Measurements from ENCODE around the gene ANKRD40.

Gene ANKRD40

GRCh38 chr17:50672831-50673551 lies 34.7 kb downstream of the ANKRD40 start:
- no peak overlapping the region for H3K4me3 Mint-ChIP-seq
- no peaks in the 10 kb centered on the region for H3K9me3 Mint-ChIP-seq (ENCODE audit: low read depth)
- H3K27me3 Mint-ChIP-seq = peaks cover 3% of the 10 kb centered on the region
- H3K4me1 Mint-ChIP-seq (ENCODE audit: low read depth) = no peaks in the 10 kb centered on the region
- no peak overlapping the region for H3K27ac Mint-ChIP-seq
- no peaks in the 10 kb centered on the region for H3K36me3 Mint-ChIP-seq

GRCh38 chr17:50672071-50672470 lies 35.6 kb downstream of the ANKRD40 start:
- H3K27me3 Mint-ChIP-seq = no peaks in the 10 kb centered on the region
- H3K36me3 Mint-ChIP-seq = no peaks in the 10 kb centered on the region
- no peak overlapping the region for H3K27ac Mint-ChIP-seq
- H3K4me1 Mint-ChIP-seq (ENCODE audit: low read depth) = no peaks in the 10 kb centered on the region
- no peak overlapping the region for H3K4me3 Mint-ChIP-seq
- no peaks in the 10 kb centered on the region for H3K9me3 Mint-ChIP-seq (ENCODE audit: low read depth)

- H3K27me3 Mint-ChIP-seq = no peaks in the 10 kb centered on the region
- H3K36me3 Mint-ChIP-seq = no peaks in the 10 kb centered on the region
- H3K4me1 Mint-ChIP-seq (ENCODE audit: low read depth) = no peaks in the 10 kb centered on the region
- H3K27ac Mint-ChIP-seq = no peak overlapping the region
- H3K9me3 Mint-ChIP-seq (ENCODE audit: low read depth) = no peaks in the 10 kb centered on the region
- no peak overlapping the region for H3K4me3 Mint-ChIP-seq
Measured at GRCh38 chr17:50668838-50669581, 38.7 kb downstream of the ANKRD40 start.

DNA sequence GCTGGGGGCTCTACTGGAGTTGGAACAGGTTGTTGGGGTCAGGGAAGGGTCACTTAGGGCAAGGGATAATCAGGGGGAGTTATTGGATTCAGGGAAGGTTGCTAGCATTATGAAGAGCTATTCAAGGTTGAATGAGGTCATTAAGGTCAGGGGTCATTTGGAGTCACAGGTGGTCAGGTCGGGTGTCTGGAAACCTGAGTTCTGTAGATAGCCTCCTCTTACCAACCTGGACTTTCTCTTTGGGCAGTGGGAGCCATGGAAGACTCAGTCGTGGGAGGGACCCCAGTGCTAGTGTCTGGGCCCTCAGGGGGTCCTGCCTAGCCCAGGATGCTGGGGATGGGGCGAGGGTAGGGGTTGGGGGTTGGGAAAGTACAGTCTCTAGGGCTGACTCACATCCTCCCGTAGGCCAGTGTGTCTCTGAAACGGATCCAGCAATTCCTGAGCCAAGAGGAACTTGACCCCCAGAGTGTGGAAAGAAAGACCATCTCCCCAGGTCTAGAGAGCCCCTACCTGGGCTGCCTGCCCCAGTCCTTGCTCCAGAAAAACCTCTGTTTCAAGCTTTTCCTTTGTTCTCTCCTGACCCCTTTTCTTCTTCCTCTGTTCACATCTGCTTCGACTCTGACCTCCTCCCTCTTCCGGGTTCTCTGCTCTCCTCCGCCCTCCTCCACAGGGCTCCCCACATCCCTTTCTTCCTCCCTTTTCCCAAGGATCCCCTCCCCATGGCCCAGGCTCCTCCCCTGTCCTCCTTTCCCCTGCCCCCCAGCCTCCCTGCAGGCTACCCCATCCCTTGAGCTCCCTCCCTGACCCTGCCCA lies 39.5 kb downstream of the ANKRD40 start:
- no peak overlapping the region for H3K27ac Mint-ChIP-seq
- no peaks in the 10 kb centered on the region for H3K4me1 Mint-ChIP-seq (ENCODE audit: low read depth)
- H3K36me3 Mint-ChIP-seq = no peaks in the 10 kb centered on the region
- no peak overlapping the region for H3K4me3 Mint-ChIP-seq
- H3K27me3 Mint-ChIP-seq = no peaks in the 10 kb centered on the region
- no peaks in the 10 kb centered on the region for H3K9me3 Mint-ChIP-seq (ENCODE audit: low read depth)

- Mint-ChIP-seq H3K9me3 (ENCODE audit: low read depth) (no peaks in the 10 kb centered on the region), H3K4me1 (ENCODE audit: low read depth) (no peaks in the 10 kb centered on the region), H3K27ac (no peak overlapping the region), H3K36me3 (no peaks in the 10 kb centered on the region), H3K27me3 (no peaks in the 10 kb centered on the region), H3K4me3 (no peak overlapping the region)
Measured at GRCh38 chr17:50667259-50668024, 40.3 kb downstream of the ANKRD40 start.

- H3K36me3 Mint-ChIP-seq = no peaks in the 10 kb centered on the region
- no peak overlapping the region for H3K4me3 Mint-ChIP-seq
- H3K27ac Mint-ChIP-seq = no peak overlapping the region
- H3K27me3 Mint-ChIP-seq = no peaks in the 10 kb centered on the region
- H3K9me3 Mint-ChIP-seq (ENCODE audit: low read depth) = no peaks in the 10 kb centered on the region
- H3K4me1 Mint-ChIP-seq (ENCODE audit: low read depth) = peaks cover 9% of the 10 kb centered on the region
Measured at GRCh38 chr17:50666316-50666715, 41.4 kb downstream of the ANKRD40 start.

GRCh38 chr17:50665838-50666237 lies 41.9 kb downstream of the ANKRD40 start:
- Mint-ChIP-seq H3K4me3 (no peak overlapping the region), H3K27me3 (no peaks in the 10 kb centered on the region), H3K4me1 (ENCODE audit: low read depth) (peaks cover 14% of the 10 kb centered on the region), H3K36me3 (no peaks in the 10 kb centered on the region), H3K27ac (no peak overlapping the region), H3K9me3 (ENCODE audit: low read depth) (no peaks in the 10 kb centered on the region)

DNA sequence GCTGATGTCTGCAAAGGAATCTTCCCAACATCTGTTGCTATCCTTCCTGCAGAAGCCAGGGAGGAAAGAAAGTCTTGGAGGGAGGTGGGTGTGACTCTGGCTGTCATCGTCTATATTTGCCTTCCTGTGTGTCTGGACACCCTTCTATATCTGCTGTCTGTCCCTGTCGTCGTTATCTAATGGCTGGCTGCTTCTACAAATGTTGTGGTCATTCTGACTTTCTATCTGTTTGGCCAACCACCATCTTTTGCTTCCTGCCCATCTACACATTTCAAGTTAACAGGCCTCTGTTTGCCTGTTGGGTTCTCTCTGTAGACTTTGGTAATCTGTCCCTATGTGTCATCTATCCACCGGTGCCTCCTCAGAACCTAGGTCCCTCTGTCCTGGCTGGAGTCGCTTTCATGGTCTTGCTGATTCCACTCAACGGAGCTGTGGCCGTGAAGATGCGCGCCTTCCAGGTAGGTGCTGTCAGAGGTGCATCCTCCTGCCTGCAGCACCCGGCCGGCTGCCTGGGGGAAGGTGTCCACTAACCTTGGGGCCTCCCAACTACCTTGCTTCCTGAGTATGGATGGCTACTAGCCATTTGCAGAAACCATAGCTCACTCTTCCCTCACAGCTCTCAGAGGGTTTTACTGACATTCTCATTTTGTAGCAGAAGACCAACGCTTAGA lies 42.8 kb downstream of the ANKRD40 start:
- H3K27me3 Mint-ChIP-seq = no peaks in the 10 kb centered on the region
- no peak overlapping the region for H3K4me3 Mint-ChIP-seq
- no peaks in the 10 kb centered on the region for H3K9me3 Mint-ChIP-seq (ENCODE audit: low read depth)
- peaks cover 14% of the 10 kb centered on the region for H3K4me1 Mint-ChIP-seq (ENCODE audit: low read depth)
- H3K27ac Mint-ChIP-seq = no peak overlapping the region
- no peaks in the 10 kb centered on the region for H3K36me3 Mint-ChIP-seq

- H3K27me3 Mint-ChIP-seq = no peaks in the 10 kb centered on the region
- no peaks in the 10 kb centered on the region for H3K36me3 Mint-ChIP-seq
- no peak overlapping the region for H3K27ac Mint-ChIP-seq
- peaks cover 14% of the 10 kb centered on the region for H3K4me1 Mint-ChIP-seq (ENCODE audit: low read depth)
- H3K9me3 Mint-ChIP-seq (ENCODE audit: low read depth) = no peaks in the 10 kb centered on the region
- H3K4me3 Mint-ChIP-seq = no peak overlapping the region
Measured at GRCh38 chr17:50663812-50664374, 43.8 kb downstream of the ANKRD40 start.

DNA sequence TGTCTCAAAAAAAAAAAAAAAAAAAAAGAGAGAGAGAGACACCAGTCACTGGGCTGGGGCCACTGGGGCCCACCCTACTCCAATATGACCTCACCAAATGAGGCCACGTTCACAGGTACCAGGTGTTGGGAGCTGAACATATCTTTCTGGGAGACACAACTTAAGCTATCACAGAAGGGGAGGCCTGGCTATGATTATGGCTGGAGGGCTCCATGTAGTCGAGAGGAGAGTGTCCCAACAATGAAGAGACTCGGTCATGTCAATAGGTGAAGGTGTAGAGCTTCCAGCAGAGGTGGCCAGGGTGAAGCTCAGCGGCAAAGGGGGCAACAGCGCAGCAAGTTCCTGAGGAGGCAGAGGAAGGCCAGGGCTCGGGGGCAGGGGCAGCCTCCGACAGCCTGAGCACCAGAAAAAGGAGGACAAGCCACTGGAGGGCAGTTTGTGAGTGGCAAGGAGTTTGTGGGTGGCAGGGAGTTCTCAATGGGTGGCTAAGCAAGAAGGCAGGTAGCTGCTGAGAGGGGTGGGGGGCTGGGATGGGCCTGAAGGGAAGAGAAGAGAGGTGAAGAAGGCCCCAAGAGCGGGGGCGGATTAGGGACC lies 45.0 kb downstream of the ANKRD40 start:
- H3K27ac Mint-ChIP-seq = peak overlapping the region; percentile 41
- H3K9me3 Mint-ChIP-seq (ENCODE audit: low read depth) = no peaks in the 10 kb centered on the region
- H3K4me1 Mint-ChIP-seq (ENCODE audit: low read depth) = peaks cover 14% of the 10 kb centered on the region
- H3K27me3 Mint-ChIP-seq = no peaks in the 10 kb centered on the region
- H3K4me3 Mint-ChIP-seq = no peak overlapping the region
- H3K36me3 Mint-ChIP-seq = no peaks in the 10 kb centered on the region

GRCh38 chr17:50661795-50662391 lies 45.8 kb downstream of the ANKRD40 start:
- H3K27me3 Mint-ChIP-seq = no peaks in the 10 kb centered on the region
- no peak overlapping the region for H3K4me3 Mint-ChIP-seq
- peak overlapping the region; percentile 84 for H3K27ac Mint-ChIP-seq
- H3K9me3 Mint-ChIP-seq (ENCODE audit: low read depth) = no peaks in the 10 kb centered on the region
- peaks cover 14% of the 10 kb centered on the region for H3K4me1 Mint-ChIP-seq (ENCODE audit: low read depth)
- H3K36me3 Mint-ChIP-seq = no peaks in the 10 kb centered on the region

DNA sequence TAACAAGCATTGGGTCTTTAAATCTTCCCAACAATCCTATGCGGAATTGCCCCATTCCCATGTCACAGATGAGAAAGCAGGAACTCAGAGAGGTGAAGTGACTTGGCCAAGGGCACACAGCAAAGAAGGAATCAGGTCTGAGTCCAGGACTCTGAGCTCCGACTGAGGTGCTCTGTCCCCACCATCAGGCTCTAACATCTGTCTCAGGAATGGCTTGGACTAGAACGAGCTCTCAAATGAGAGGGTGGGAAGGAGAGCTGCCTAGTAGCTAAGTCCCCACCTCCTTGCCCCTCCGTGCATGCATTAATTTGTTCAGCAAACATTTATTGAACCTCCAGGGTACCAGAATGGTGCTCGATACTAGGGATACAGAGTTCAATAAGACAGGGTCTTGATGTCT lies 46.4 kb downstream of the ANKRD40 start:
- Mint-ChIP-seq H3K36me3 (no peaks in the 10 kb centered on the region), H3K27ac (peak overlapping the region; percentile 84), H3K9me3 (ENCODE audit: low read depth) (no peaks in the 10 kb centered on the region), H3K4me1 (ENCODE audit: low read depth) (peaks cover 14% of the 10 kb centered on the region), H3K4me3 (no peak overlapping the region), H3K27me3 (no peaks in the 10 kb centered on the region)

DNA sequence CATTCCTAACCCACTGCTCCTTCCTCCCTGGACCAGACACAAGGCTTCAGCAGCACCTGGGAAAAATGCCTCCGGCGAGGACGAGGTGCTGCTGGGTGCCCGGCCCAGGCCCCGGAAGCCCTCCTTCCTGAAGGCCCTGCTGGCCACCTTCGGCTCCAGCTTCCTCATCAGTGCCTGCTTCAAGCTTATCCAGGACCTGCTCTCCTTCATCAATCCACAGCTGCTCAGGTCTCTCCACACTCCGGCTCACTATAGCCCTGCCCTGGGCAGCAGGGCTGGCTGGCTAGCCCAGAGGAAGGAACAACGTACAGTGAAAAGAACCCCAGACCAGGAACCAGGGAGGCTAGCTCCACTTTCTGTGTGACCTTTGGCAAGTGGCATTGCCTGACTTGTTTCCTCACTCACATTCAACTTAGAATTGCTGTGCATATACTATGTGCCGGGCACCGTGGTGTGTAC lies 46.8 kb downstream of the ANKRD40 start:
- H3K27me3 Mint-ChIP-seq = no peaks in the 10 kb centered on the region
- H3K36me3 Mint-ChIP-seq = no peaks in the 10 kb centered on the region
- no peak overlapping the region for H3K4me3 Mint-ChIP-seq
- H3K4me1 Mint-ChIP-seq (ENCODE audit: low read depth) = peaks cover 14% of the 10 kb centered on the region
- H3K27ac Mint-ChIP-seq = no peak overlapping the region
- no peaks in the 10 kb centered on the region for H3K9me3 Mint-ChIP-seq (ENCODE audit: low read depth)
